IMR-90 (cell line): ENCODE measurements around the gene B3GAT1. TPM values are rescaled to one million over a fixed set of nuclear protein-coding genes. Genes with fewer than 3 reads are reported as not detected.

Experiments
- ATAC-seq: fragments of 200-7000 bp; cut with Tn5 transposase; 2 replicates; pipeline ENCODE4 v1.9.1; 2020; ENCODE audit warnings: low read depth, mild to moderate bottlenecking, moderate library complexity
- BruUV-seq: library from RNA; stranded (reverse); fragments of 400-500 nt; replicated peaks from 2 replicates; lab custom pipeline; 2021; lab: Mats Ljungman, UMichigan
- CTCF ChIA-PET: fragments of 300-600 bp; formaldehyde crosslinking; extraction: SDS; loops from one replicate; lab custom pipeline; 2021; ENCODE audit warnings: antibody characterized with exemption; lab: Yijun Ruan, JAX
- POLR2A ChIA-PET: fragments of 300-600 bp; sonication (Branson Sonifier 250); formaldehyde crosslinking; loops from one replicate; lab custom pipeline; 2022; ENCODE audit warnings: antibody characterized with exemption; ENCODE audit not compliant: unreplicated experiment; lab: Charles Lee
- DNase-seq: peaks from one replicate; pipeline ENCODE4 v3.0.0; 2013
- H2AFZ ChIP-seq: replicated peaks from 2 replicates; pipeline ENCODE3; 2013; ENCODE audit warnings: low read length, mild to moderate bottlenecking; ENCODE audit not compliant: poor library complexity
- H2AK5ac ChIP-seq: 2 replicates; pipeline ENCODE4 v1.6.1; 2013; ENCODE audit warnings: low read depth, low read length, inconsistent platforms
- H2AK9ac ChIP-seq: replicated peaks from 2 replicates; pipeline ENCODE3; 2013; ENCODE audit warnings: mild to moderate bottlenecking, low read depth, low read length, moderate library complexity; ENCODE audit not compliant: poor library complexity
- H2BK120ac ChIP-seq: 2 replicates; pipeline ENCODE4 v1.6.1; 2013; ENCODE audit warnings: low read depth, low read length, inconsistent platforms
- H2BK15ac ChIP-seq: 3 replicates; pipeline ENCODE4 v1.6.1; 2013; ENCODE audit warnings: low read depth, low read length, inconsistent platforms
- H2BK20ac ChIP-seq: 2 replicates; pipeline ENCODE4 v1.6.1; 2013; ENCODE audit warnings: low read depth, mild to moderate bottlenecking, inconsistent platforms, low read length, moderate library complexity
- H2BK5ac ChIP-seq: 2 replicates; pipeline ENCODE4 v1.6.1; 2013; ENCODE audit warnings: mild to moderate bottlenecking, low read depth, low read length, inconsistent platforms; ENCODE audit not compliant: poor library complexity, severe bottlenecking
- H3K14ac ChIP-seq: replicated peaks from 2 replicates; pipeline ENCODE4 v1.6.1; 2013; ENCODE audit warnings: low read depth, low read length, inconsistent platforms
- H3K18ac ChIP-seq: 2 replicates; pipeline ENCODE4 v1.6.1; 2013; ENCODE audit warnings: low read depth, low read length, control low read depth
- H3K23ac ChIP-seq: 2 replicates; pipeline ENCODE4 v1.6.1; 2013; ENCODE audit warnings: low read depth, low read length, inconsistent platforms
- H3K27ac ChIP-seq: 2 replicates; pipeline ENCODE4 v1.5.1; 2013; ENCODE audit warnings: mild to moderate bottlenecking, control low read depth, low read length; ENCODE audit not compliant: insufficient read depth
- H3K27me3 ChIP-seq: 2 replicates; pipeline ENCODE4 v1.6.1; 2013; ENCODE audit warnings: low read length; ENCODE audit not compliant: control insufficient read depth, insufficient read depth
- H3K36me3 ChIP-seq: 2 replicates; pipeline ENCODE4 v1.6.1; 2013; ENCODE audit warnings: low read length, mixed read lengths; ENCODE audit not compliant: control insufficient read depth, insufficient read depth
- H3K4ac ChIP-seq: 2 replicates; pipeline ENCODE4 v1.6.1; 2013; ENCODE audit warnings: low read depth, low read length, inconsistent platforms
- H3K4me1 ChIP-seq: 2 replicates; pipeline ENCODE4 v1.6.1; 2013; ENCODE audit warnings: low read length, mixed read lengths; ENCODE audit not compliant: control insufficient read depth, insufficient read depth
- H3K4me2 ChIP-seq: 2 replicates; pipeline ENCODE4 v1.6.1; 2013; ENCODE audit warnings: low read depth, mild to moderate bottlenecking, control low read depth, low read length, moderate library complexity
- H3K4me3 ChIP-seq: 2 replicates; pipeline ENCODE4 v1.5.1; 2013; ENCODE audit warnings: low read depth, mild to moderate bottlenecking, control low read depth, low read length, moderate library complexity; ENCODE audit not compliant: insufficient read depth
- H3K56ac ChIP-seq: 2 replicates; pipeline ENCODE4 v1.6.1; 2013; ENCODE audit warnings: low read length, inconsistent platforms; ENCODE audit not compliant: insufficient read depth; ENCODE audit errors: extremely low read depth
- H3K79me1 ChIP-seq, 2 experiments: 2 replicates each; pipeline ENCODE4 v1.6.1; 2013; ENCODE audit warnings: low read length in 2 of 2, inconsistent platforms in 1 of 2, low read depth in 1 of 2
- H3K9ac ChIP-seq: 2 replicates; pipeline ENCODE4 v1.6.1; 2013; ENCODE audit warnings: low read depth, low read length, control low read depth
- H3K9me1 ChIP-seq: 2 replicates; pipeline ENCODE4 v1.6.1; 2013; ENCODE audit warnings: low read length, inconsistent platforms; ENCODE audit not compliant: insufficient read depth
- H3K9me3 ChIP-seq: 2 replicates; pipeline ENCODE4 v1.6.1; 2013; ENCODE audit warnings: low read length; ENCODE audit not compliant: control insufficient read depth, insufficient read depth
- H4K20me1 ChIP-seq: 2 replicates; pipeline ENCODE4 v1.6.1; 2013; ENCODE audit warnings: low read length, inconsistent platforms; ENCODE audit not compliant: insufficient read depth
- H4K5ac ChIP-seq: 2 replicates; pipeline ENCODE4 v1.6.1; 2013; ENCODE audit warnings: mild to moderate bottlenecking, low read depth, low read length, control low read depth
- H4K8ac ChIP-seq, 2 experiments: 2 replicates each; pipeline ENCODE4 v1.6.1; 2013; ENCODE audit warnings: low read depth in 2 of 2, low read length in 2 of 2, control low read depth in 1 of 2, inconsistent platforms in 1 of 2
- H4K91ac ChIP-seq: 2 replicates; pipeline ENCODE4 v1.6.1; 2013; ENCODE audit warnings: low read depth, low read length, inconsistent platforms; ENCODE audit not compliant: insufficient read depth
- CHD1 ChIP-seq: IDR thresholded peaks from 2 replicates; pipeline ENCODE4 v1.6.1; 2012; ENCODE audit warnings: low read depth, low read length, improper control_type of control experiment
- MAFK ChIP-seq: IDR thresholded peaks from 2 replicates; pipeline ENCODE4 v1.6.1; 2012; ENCODE audit warnings: low read depth, low read length, improper control_type of control experiment
- MAZ ChIP-seq: IDR thresholded peaks from 2 replicates; pipeline ENCODE4 v1.6.1; 2012; ENCODE audit warnings: low read depth, mild to moderate bottlenecking, low read length, improper control_type of control experiment, moderate library complexity, borderline replicate concordance
- RCOR1 ChIP-seq: IDR thresholded peaks from 2 replicates; pipeline ENCODE4 v1.6.1; 2012; ENCODE audit warnings: mild to moderate bottlenecking, low read length, improper control_type of control experiment; ENCODE audit not compliant: insufficient replicate concordance
- WGBS, 2 experiments: methylation state at CpG; one replicate each; pipeline versions ENCODE4 v1.1.5 to v1.1.7; 2013; ENCODE audit warnings: missing lambda C conversion rate in 2 of 2; ENCODE audit not compliant: insufficient read length in 1 of 2; ENCODE audit errors: extremely low coverage in 2 of 2; 5-methylcytosine and 5-hydroxymethylcytosine counted together
- dilution Hi-C: fragments of 300-500 bp; cut with HindIII; formaldehyde crosslinking; loops from one replicate; pipeline ENCODE4 v1.14.3; 2018; ENCODE audit warnings: low sequenced_read_pairs; ENCODE audit not compliant: unreplicated experiment
- in situ Hi-C: fragments of 300-500 bp; cut with MboI; formaldehyde crosslinking; loops from 3 replicates; pipeline ENCODE4 v1.14.3; 2019; ENCODE audit warnings: low sequenced_read_pairs, inconsistent platforms, mixed read lengths
- intact Hi-C: fragments of 100-400 bp; cut with micrococcal nuclease; formaldehyde crosslinking; loops from 2 replicates; pipeline ENCODE4 v1.10.0; 2022
- polyA plus RNA-seq, 3 experiments: library from polyadenylated mRNA; depleted of rRNA; stranded (reverse); fragments of >200 nt; gene quantifications; 2 replicates each; pipeline ENCODE4 v1.2.3, GENCODE V29; 2012; ENCODE audit warnings: low replicate concordance in 1 of 3
- total RNA-seq: library from RNA; depleted of rRNA; stranded (reverse); fragments of >200 nt; gene quantifications from 2 replicates; pipeline ENCODE4 v1.2.3, GENCODE V29; 2012

Gene B3GAT1
- total and polyA plus RNA-seq, 2 of the 4 experiments (the other 2 are of a cell fraction) = not detected

GRCh38 chr11:134414766-134415765 is 3.0 kb upstream of the B3GAT1 start:
- intact Hi-C loops (no loop called here), in situ Hi-C loops (no loop called here), dilution Hi-C loops (no loop called here)
- Histone ChIP-seq H3K9me1 (no peaks in the 10 kb centered on the region), H2AK5ac (no peak overlapping the region), H3K4me2 (no peak overlapping the region), H3K27ac (no peak overlapping the region), H3K9me3 (peaks cover 3% of the 10 kb centered on the region; the same call in 1 of the 2 replicates), H3K79me1 (no peaks in the 10 kb centered on the region), H2BK20ac (no peak overlapping the region), H3K4ac (no peak overlapping the region), H4K20me1 (no peaks in the 10 kb centered on the region), H3K9ac (no peak overlapping the region), H2AK9ac (no peak overlapping the region), H3K56ac (no peak overlapping the region), H3K36me3 (no peaks in the 10 kb centered on the region), H3K18ac (no peak overlapping the region), H3K14ac (no peak overlapping the region), H3K4me3 (no peak overlapping the region), H3K4me1 (no peaks in the 10 kb centered on the region), H2BK15ac (no peak overlapping the region), H4K8ac (no peak overlapping the region), H3K23ac (no peak overlapping the region), H2BK120ac (no peak overlapping the region), H3K27me3 (peaks cover 29% of the 10 kb centered on the region), H2BK5ac (no peak overlapping the region), H4K5ac (no peak overlapping the region), H2AFZ (no peak overlapping the region), H4K91ac (no peak overlapping the region)
- POLR2A ChIA-PET = no interaction called here
- no peak for DNase-seq
- no peak for ATAC-seq
- WGBS, 2 experiments = 0% methylated on average over 1 of the region's 17 CpGs; no CpG with 5 or more reads in 1 of the 2 experiments
- CTCF ChIA-PET = no interaction called here
- TF ChIP-seq RCOR1 (no peak), MAZ (no peak), MAFK (no peak), CHD1 (no peak)
- no TSS peak for BruUV-seq
